Astrocyte (in vitro differentiated cells and primary cell): ENCODE measurements around the gene LSM7. TPM values are rescaled to one million over a fixed set of nuclear protein-coding genes. Genes with fewer than 3 reads are reported as not detected.

Source experiments
- DNase-seq: peaks from one replicate; pipeline ENCODE4 v3.0.0-alpha.2; 2010; ENCODE audit warnings: low read depth
- FAIRE-seq: peaks from 2 replicates; lab custom pipeline; 2011; peaks lifted over from hg19 to GRCh38; lab: Jason Lieb, UNC
- H2AFZ ChIP-seq: 2 replicates; pipeline ENCODE4 v1.6.0; 2012; ENCODE audit warnings: low read depth, low read length, inconsistent platforms
- H3K27ac ChIP-seq: 2 replicates; pipeline ENCODE4 v1.5.1; 2011; ENCODE audit warnings: low read depth, low read length, inconsistent platforms
- H3K27me3 ChIP-seq: 2 replicates; pipeline ENCODE4 v1.6.0; 2011; ENCODE audit warnings: low read length, inconsistent platforms; ENCODE audit not compliant: insufficient read depth
- H3K36me3 ChIP-seq: 2 replicates; pipeline ENCODE4 v1.5.1; 2011; ENCODE audit warnings: low read length, inconsistent platforms; ENCODE audit not compliant: insufficient read depth
- H3K4me1 ChIP-seq: 2 replicates; pipeline ENCODE4 v1.5.1; 2011; ENCODE audit warnings: low read length, inconsistent platforms; ENCODE audit not compliant: insufficient read depth
- H3K4me2 ChIP-seq: 2 replicates; pipeline ENCODE4 v1.6.0; 2012; ENCODE audit warnings: low read length, inconsistent platforms
- H3K4me3 ChIP-seq: 2 replicates; pipeline ENCODE4 v1.5.1; 2011; ENCODE audit warnings: low read depth, mild to moderate bottlenecking, low read length, inconsistent platforms; ENCODE audit not compliant: insufficient read depth
- H3K79me2 ChIP-seq: 2 replicates; pipeline ENCODE4 v1.6.0; 2012; ENCODE audit warnings: mild to moderate bottlenecking, low read length, inconsistent platforms; ENCODE audit not compliant: insufficient read depth
- H3K9ac ChIP-seq: 2 replicates; pipeline ENCODE4 v1.6.0; 2012; ENCODE audit warnings: mild to moderate bottlenecking, low read length, inconsistent platforms
- H3K9me3 ChIP-seq: 2 replicates; pipeline ENCODE4 v1.5.1; 2012; ENCODE audit warnings: low read depth, mild to moderate bottlenecking, low read length, inconsistent platforms; ENCODE audit not compliant: insufficient read depth
- H4K20me1 ChIP-seq: 2 replicates; pipeline ENCODE4 v1.6.0; 2012; ENCODE audit warnings: low read length, inconsistent platforms; ENCODE audit not compliant: insufficient read depth
- H3K27ac Mint-ChIP-seq: one replicate; pipeline ENCODE4 v1.8.0; 2021; ENCODE audit warnings: mild to moderate bottlenecking, mixed read lengths; ENCODE audit not compliant: unreplicated experiment
- H3K27me3 Mint-ChIP-seq: one replicate; pipeline ENCODE4 v1.8.0; 2021; ENCODE audit warnings: low read depth, mixed read lengths; ENCODE audit not compliant: unreplicated experiment
- H3K36me3 Mint-ChIP-seq: one replicate; pipeline ENCODE4 v1.8.0; 2021; ENCODE audit warnings: low read depth, mixed read lengths; ENCODE audit not compliant: unreplicated experiment
- H3K4me1 Mint-ChIP-seq: one replicate; pipeline ENCODE4 v1.8.0; 2021; ENCODE audit warnings: low read depth, mixed read lengths; ENCODE audit not compliant: unreplicated experiment
- H3K4me3 Mint-ChIP-seq: one replicate; pipeline ENCODE4 v1.8.0; 2021; ENCODE audit warnings: mild to moderate bottlenecking, moderate library complexity, mixed read lengths; ENCODE audit not compliant: unreplicated experiment
- H3K9me3 Mint-ChIP-seq: one replicate; pipeline ENCODE4 v1.8.0; 2021; ENCODE audit warnings: mild to moderate bottlenecking, mixed read lengths; ENCODE audit not compliant: unreplicated experiment
- EZH2 ChIP-seq: IDR thresholded peaks from 2 replicates; pipeline ENCODE4 v1.6.1; 2012; ENCODE audit warnings: mild to moderate bottlenecking, low read length, inconsistent platforms; ENCODE audit not compliant: insufficient read depth
- total RNA-seq: library from RNA; stranded (reverse); gene quantifications from 2 replicates; pipeline ENCODE4 v1.2.1, GENCODE V29; 2021
- TF ChIP-seq, protein P1 (sequence below): IDR thresholded peaks from 2 replicates; pipeline ENCODE4 v1.5.1; 2011; ENCODE audit warnings: low read depth, mild to moderate bottlenecking, inconsistent platforms, low read length, moderate library complexity; ENCODE audit not compliant: insufficient read depth

LSM7 gene
- total RNA-seq, 1 donor from 2014 or later, result 91.4 TPM

DNA sequence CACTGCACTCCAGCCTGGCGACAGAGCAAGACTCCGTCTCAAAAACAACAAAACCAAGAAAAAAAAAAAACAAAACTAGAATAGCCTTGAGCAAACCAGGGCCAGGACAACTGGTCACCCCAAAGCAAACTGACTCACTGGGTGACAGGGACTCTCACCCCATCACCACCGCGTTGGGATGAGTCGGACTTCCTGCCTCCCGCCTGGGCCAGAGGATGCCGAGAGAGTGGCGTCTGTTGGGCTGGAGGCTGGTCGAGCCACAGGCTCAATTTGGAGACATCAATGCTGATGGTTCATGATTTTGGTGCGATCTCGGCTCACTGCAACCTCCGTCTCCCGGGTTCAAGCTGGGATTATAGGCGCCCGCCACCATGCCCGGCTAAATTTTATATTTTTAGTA, 43.3 kb upstream of the LSM7 start:
- Mint-ChIP-seq H3K9me3 (peaks cover 3% of the 10 kb centered on the region), H3K27ac (no peak overlapping the region), H3K36me3 (peaks cover 3% of the 10 kb centered on the region), H3K4me3 (no peak overlapping the region), H3K27me3 (peaks cover 19% of the 10 kb centered on the region), H3K4me1 (no peaks in the 10 kb centered on the region)
- Histone ChIP-seq H3K4me1 (peaks cover 6% of the 10 kb centered on the region), H3K4me2 (no peak overlapping the region), H3K4me3 (no peak overlapping the region), H3K9ac (no peak overlapping the region), H2AFZ (no peak overlapping the region), H3K27me3 (no peaks in the 10 kb centered on the region), H3K79me2 (no peaks in the 10 kb centered on the region), H4K20me1 (no peaks in the 10 kb centered on the region), H3K9me3 (no peaks in the 10 kb centered on the region), H3K27ac (no peak overlapping the region), H3K36me3 (no peaks in the 10 kb centered on the region)
- TF ChIP-seq, protein P1, sequence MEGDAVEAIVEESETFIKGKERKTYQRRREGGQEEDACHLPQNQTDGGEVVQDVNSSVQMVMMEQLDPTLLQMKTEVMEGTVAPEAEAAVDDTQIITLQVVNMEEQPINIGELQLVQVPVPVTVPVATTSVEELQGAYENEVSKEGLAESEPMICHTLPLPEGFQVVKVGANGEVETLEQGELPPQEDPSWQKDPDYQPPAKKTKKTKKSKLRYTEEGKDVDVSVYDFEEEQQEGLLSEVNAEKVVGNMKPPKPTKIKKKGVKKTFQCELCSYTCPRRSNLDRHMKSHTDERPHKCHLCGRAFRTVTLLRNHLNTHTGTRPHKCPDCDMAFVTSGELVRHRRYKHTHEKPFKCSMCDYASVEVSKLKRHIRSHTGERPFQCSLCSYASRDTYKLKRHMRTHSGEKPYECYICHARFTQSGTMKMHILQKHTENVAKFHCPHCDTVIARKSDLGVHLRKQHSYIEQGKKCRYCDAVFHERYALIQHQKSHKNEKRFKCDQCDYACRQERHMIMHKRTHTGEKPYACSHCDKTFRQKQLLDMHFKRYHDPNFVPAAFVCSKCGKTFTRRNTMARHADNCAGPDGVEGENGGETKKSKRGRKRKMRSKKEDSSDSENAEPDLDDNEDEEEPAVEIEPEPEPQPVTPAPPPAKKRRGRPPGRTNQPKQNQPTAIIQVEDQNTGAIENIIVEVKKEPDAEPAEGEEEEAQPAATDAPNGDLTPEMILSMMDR, result no peak
- no peak for TF ChIP-seq EZH2
- no peak for DNase-seq
- FAIRE-seq, result no peak

GRCh38 chr19:2365201-2365970, 37.0 kb upstream of the LSM7 start:
- Histone ChIP-seq H3K9ac (no peak overlapping the region), H3K4me2 (no peak overlapping the region), H3K27me3 (peaks cover 15% of the 10 kb centered on the region), H3K4me3 (no peak overlapping the region), H3K36me3 (no peaks in the 10 kb centered on the region), H3K27ac (no peak overlapping the region), H3K4me1 (no peaks in the 10 kb centered on the region), H4K20me1 (peaks cover 9% of the 10 kb centered on the region), H2AFZ (no peak overlapping the region), H3K9me3 (peaks cover 5% of the 10 kb centered on the region), H3K79me2 (no peaks in the 10 kb centered on the region)
- no peak for DNase-seq
- FAIRE-seq, result no peak
- no peaks in the 10 kb centered on the region for H3K4me1 Mint-ChIP-seq
- H3K9me3 Mint-ChIP-seq, result no peaks in the 10 kb centered on the region
- peaks cover 3% of the 10 kb centered on the region for H3K36me3 Mint-ChIP-seq
- no peak for TF ChIP-seq EZH2
- TF ChIP-seq, protein P1, result no peak
- peaks cover 15% of the 10 kb centered on the region for H3K27me3 Mint-ChIP-seq
- no peak overlapping the region for H3K27ac Mint-ChIP-seq
- no peak overlapping the region for H3K4me3 Mint-ChIP-seq

DNA sequence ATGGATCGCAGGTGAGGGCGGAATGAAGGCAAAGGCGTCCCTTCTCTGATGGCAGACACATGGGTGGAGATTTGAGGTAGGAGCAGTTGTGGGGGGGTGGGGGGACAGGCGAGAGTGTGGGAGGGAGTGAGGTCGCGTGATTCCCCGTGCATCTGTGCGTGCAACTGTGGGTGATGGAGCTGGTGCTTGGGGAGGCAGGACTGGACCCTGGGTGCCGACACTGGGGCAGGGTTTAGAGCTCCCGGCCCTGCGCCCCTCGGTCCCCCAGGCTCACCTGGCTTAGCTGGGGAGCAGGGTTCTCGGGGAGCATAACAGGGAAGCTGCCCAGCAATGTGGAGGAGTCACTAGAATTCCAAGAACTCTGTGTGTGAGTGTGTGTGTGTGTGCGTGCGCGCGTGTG, 35.0 kb upstream of the LSM7 start:
- Mint-ChIP-seq H3K36me3 (peaks cover 3% of the 10 kb centered on the region), H3K4me3 (no peak overlapping the region), H3K9me3 (no peaks in the 10 kb centered on the region), H3K4me1 (no peaks in the 10 kb centered on the region), H3K27me3 (peaks cover 24% of the 10 kb centered on the region), H3K27ac (no peak overlapping the region)
- Histone ChIP-seq H3K9me3 (peaks cover 5% of the 10 kb centered on the region), H3K4me1 (no peaks in the 10 kb centered on the region), H3K4me2 (no peak overlapping the region), H3K27ac (no peak overlapping the region), H3K4me3 (no peak overlapping the region), H3K36me3 (no peaks in the 10 kb centered on the region), H3K27me3 (peaks cover 25% of the 10 kb centered on the region), H4K20me1 (peaks cover 9% of the 10 kb centered on the region), H3K9ac (no peak overlapping the region), H2AFZ (no peak overlapping the region), H3K79me2 (no peaks in the 10 kb centered on the region)
- TF ChIP-seq, protein P1, result no peak
- no peak for TF ChIP-seq EZH2
- FAIRE-seq, result no peak
- no peak for DNase-seq
